Measurements from ENCODE around the gene MYL1.

Gene MYL1

GRCh38 chr2:210324906-210325305 is 9.9 kb upstream of the MYL1 start:
- no peak for TF ChIP-seq CTCF (IDR thresholded peaks at IDR 0.05; ENCODE audit: control extremely low read depth, extremely low read depth, low read depth, missing control alignments)
- CTCF ChIA-PET, result no interaction called here
- no peak for DNase-seq (ENCODE audit: extremely low spot score)
- POLR2A ChIA-PET, result no interaction called here

GRCh38 chr2:210324458-210324857 is 9.5 kb upstream of the MYL1 start:
- ChIA-PET POLR2A (no interaction called here), CTCF (no interaction called here)
- DNase-seq (ENCODE audit: extremely low spot score), result no peak
- TF ChIP-seq CTCF (IDR thresholded peaks at IDR 0.05; ENCODE audit: control extremely low read depth, extremely low read depth, low read depth, missing control alignments), result no peak

DNA sequence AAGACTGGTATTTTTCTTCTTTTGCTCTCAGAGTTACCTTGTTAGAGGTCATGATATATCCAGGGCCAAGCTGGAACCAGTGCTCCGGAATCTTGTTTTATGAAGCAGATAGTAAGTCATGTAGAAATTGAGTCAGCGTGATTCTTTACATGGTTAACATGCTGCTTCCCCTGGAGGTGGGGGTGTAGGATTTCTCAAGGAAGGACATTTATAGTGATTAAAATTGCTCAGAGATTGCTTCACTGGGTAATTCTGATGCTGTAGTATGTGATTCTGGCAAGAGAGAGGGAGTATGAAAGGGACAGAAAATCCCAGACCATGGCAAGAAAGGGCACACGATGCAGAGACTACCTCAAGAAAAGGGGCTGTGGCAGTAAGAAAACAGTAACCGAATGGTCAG is 8.0 kb upstream of the MYL1 start:
- CTCF ChIA-PET, result no interaction called here
- TF ChIP-seq CTCF (IDR thresholded peaks at IDR 0.05; ENCODE audit: control extremely low read depth, extremely low read depth, low read depth, missing control alignments), result no peak
- DNase-seq (ENCODE audit: extremely low spot score), result no peak
- POLR2A ChIA-PET, result no interaction called here

DNA sequence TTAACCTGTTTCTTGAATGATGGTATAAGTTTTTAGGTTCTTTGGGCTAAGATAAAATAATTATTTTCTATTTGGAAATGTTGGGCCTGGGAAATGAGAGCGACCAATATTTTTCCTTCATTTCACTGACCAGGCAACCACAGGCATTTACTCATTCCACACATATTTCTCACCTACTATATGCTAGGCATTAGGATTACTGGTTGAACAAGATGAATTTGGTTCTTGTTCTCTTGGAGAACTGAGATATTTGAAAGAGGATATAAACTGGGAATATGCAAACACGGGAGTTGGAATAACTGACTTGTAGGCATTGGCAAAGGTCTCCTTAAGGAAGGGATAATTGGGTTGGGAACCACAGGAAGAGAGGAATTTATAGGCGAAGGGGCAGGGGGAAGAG is 3.9 kb upstream of the MYL1 start:
- CTCF ChIA-PET, result no interaction called here
- no peak for TF ChIP-seq CTCF (IDR thresholded peaks at IDR 0.05; ENCODE audit: control extremely low read depth, extremely low read depth, low read depth, missing control alignments)
- no peak for DNase-seq (ENCODE audit: extremely low spot score)
- POLR2A ChIA-PET, result no interaction called here

DNA sequence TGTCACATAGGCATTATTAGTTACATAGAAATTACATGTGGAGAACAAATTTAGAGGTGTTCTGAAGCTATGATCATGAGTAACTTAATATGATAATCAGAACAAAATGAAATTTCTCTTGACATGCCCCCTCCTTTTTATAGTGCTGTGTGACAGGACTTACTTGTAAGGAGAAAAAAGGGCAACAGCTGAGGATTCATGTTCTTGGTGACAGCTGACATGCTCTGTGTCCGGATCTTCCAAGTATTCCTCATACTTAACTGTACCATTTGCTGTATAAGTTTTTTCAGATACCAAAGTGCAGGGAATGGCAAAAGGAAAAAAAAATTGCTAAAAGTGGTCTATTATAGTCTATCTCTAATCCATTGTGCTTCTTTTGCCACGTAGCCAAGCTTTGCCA is 3.5 kb upstream of the MYL1 start:
- no peak for DNase-seq (ENCODE audit: extremely low spot score)
- ChIA-PET POLR2A (no interaction called here), CTCF (no interaction called here)
- TF ChIP-seq CTCF (IDR thresholded peaks at IDR 0.05; ENCODE audit: control extremely low read depth, extremely low read depth, low read depth, missing control alignments), result no peak

DNA sequence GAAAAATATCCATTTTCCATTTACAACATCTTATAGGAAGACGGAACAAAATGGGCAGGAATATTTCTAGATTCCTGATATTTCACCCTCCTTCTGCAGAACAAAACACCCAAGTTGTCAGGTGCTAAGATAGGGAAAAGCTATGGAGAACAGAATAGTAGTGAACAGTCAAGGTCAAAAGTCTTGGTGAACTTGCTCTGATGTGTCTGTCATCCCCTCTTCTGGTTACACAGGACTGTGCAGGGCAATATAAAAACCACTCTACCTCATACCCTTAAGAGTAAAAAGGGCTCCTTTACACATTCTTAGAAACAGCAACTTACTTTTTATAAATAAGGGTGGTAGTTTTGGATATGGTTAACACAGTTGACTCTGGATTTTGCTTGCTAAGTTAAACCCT is 4.4 kb downstream of the MYL1 start:
- POLR2A ChIA-PET, result no interaction called here
- DNase-seq (ENCODE audit: extremely low spot score), result no peak
- CTCF ChIA-PET, result no interaction called here
- TF ChIP-seq CTCF (IDR thresholded peaks at IDR 0.05; ENCODE audit: control extremely low read depth, extremely low read depth, low read depth, missing control alignments), result no peak

GRCh38 chr2:210309548-210310233 is 5.3 kb downstream of the MYL1 start:
- ChIA-PET POLR2A (no interaction called here), CTCF (no interaction called here)
- TF ChIP-seq CTCF (IDR thresholded peaks at IDR 0.05; ENCODE audit: control extremely low read depth, extremely low read depth, low read depth, missing control alignments), result no peak
- no peak for DNase-seq (ENCODE audit: extremely low spot score)

Data from GM10248 (cell line).